NCI-H1105 (cell line): ENCODE measurements around the gene SETD4.
A peak's percentile ranks its signal among the peaks of the same experiment; 100 is the strongest.

Source experiments
- DNase-seq: peaks from one replicate; lab custom pipeline; 2025; lab: John Stamatoyannopoulos, UW

Gene SETD4

DNA sequence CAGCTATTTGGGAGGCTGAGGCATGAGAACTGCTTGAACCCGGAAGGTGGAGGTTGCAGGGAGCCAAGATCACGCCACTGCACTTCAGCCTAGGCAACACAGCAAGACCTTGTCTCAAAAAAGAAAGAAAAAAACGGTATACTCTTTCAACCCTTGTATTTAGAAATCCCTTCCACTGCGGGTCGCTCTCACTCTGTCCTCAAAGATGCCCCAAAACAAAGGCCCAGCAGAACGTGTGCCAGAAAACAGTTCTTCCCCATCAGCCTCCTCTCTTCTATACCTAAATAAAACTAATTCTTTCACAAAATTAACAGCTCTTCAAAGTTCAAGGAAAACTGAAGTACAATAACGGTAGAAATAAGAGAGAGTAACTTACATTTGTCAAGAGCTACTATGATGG, 13.2 kb downstream of the SETD4 start:
- DNase-seq: no peak

DNA sequence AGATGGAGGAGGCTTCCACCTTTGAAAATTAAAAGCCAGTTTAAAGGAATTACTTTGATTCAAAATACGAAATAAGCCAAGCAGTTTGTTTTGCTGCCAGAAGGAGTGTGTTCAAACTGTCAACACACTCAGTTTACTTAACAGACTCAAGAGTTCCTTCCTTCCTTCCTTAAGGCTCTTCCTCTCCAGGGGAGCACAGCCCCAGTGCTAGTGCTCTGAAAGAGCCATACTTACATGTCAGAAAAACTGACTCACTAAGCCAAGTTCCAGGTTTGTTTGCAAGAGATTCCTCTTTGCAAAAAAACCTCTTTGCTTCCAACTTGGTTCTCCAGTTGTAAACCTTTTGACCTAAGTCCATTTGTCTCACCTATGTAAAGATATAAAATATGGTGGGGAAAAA, 14.3 kb downstream of the SETD4 start:
- DNase-seq: no peak

DNA sequence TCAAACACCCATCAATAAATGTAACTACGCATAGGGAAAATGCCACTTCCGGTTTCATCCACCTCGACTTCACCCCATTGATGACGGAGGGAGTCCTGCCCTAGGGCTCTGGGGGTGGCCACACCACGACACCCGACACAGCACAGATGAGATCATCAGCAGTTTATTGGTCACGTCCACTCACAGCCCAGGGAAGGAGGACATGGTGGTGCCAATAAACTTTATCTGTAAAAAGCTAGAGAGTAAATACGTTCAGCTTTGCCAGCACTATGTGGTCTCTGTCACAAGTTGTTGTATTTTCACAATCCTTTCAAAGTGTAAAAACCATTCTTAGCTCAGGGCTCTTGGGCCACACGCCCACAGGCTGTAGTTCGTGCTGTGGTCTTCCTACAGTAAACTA, 16.3 kb downstream of the SETD4 start:
- DNase-seq: no peak

DNA sequence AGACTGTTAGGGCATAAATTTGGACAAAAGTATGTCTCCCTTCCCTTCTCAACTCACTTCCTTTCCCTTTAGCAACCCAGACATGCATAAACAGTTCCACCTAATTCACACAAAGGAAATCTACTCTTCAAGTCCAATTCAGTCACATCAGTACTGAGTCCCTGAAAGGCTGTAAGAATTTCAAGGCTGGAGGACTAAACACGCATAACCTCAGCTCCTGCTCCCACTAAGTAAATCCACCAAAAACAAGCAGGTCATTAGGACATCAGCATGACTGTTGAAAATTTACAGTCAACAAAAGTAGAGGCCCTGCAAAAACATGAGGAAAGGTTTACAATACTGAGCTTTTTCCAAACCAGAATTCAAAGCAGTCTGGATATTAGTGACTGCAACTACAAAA, 18.4 kb downstream of the SETD4 start:
- DNase-seq: no peak

DNA sequence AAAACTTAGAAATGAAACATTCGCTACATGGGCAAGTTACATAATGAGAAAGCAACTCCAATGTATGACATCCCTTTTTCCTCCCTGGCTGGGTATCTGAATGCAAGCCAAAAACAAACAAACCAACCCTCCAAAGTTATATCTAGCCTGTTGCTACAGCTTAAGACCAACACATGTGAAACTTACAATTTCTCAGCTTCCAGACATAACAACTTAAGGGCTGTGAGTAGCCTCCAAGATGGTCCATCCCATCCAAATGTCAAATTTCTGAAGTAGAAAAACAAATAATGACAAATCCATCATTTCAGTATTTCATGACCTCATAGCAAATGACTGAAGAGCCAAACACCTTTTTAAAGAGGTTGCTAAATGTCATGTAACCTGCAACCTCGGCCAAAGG, 19.9 kb downstream of the SETD4 start:
- DNase-seq: no peak

DNA sequence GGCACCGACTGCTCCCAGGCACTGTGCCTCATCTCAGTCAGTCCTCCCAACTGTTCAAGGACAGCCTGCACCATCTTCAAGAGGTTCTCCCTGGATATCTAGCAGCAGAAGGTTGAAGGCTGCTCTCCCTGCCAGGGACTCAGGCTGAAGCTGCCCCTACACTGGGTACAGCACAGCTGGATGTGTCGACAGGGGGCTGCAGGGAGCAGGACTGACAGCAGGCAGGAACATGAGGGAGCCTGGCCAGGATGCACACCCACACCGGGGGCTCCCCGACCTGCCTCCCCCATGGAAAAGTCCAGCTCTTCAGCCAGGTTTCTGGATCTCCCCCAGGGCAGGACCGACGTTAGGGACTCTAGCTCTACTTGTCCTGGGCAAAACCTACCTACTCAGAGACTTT, 20.5 kb downstream of the SETD4 start:
- no peak for DNase-seq

DNA sequence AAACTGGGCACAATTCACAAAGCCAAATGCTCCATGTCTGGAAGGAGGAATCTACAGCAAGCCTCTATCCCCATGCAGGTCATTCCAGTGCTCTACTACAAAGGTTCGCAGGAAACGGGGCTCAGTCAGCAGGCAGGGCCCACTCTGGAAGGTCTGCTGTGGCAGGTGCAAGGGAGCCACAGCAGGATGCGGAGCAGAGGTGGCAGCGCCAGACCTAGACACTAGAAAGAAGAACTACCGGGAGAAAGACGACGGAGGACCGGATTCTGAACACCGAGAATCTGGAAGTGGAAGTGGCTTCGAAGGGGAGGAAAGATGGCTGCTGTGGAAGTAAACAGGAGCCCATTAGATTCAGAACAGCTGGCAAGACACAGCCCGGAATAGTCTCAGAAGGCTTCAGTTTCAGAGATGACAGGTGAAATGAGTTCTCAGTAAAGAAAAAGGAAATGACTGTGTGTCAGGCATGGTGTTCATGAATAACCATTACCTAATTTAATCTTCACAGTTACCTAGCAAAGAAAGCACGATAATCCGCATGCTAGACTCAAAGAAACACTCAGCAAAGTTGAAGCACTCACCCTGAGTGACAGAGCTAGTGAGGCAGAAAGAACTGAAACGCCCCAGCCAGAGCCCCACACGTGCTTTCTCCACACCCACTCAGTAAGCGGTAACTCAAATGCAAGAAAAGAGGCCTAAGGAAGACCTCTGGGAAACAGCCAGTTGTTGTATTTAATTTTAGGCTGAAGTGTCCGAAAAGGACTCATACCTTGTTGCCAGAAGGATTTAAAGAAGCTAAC, 21.4 kb downstream of the SETD4 start:
- no peak for DNase-seq

DNA sequence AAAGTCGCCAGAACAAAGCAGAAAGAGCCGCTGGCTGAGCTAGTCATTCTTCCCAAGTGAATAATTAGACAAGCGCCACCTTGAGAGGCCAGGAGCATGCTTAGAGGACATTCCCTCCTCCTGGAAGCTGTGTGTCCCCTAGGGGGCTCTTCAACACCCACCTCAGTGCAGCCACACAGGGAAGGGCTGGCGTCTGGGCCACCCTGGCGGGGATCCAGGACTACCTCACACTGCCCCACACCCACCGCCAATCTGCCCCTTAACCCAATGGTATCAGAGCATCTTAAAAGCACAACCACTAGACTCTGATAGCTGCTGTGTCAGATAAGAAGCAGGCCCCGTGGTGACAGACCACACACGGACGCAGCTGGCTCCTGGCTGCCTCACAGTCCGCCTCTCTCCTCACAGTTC, 24.9 kb downstream of the SETD4 start:
- DNase-seq: peak; percentile 4

DNA sequence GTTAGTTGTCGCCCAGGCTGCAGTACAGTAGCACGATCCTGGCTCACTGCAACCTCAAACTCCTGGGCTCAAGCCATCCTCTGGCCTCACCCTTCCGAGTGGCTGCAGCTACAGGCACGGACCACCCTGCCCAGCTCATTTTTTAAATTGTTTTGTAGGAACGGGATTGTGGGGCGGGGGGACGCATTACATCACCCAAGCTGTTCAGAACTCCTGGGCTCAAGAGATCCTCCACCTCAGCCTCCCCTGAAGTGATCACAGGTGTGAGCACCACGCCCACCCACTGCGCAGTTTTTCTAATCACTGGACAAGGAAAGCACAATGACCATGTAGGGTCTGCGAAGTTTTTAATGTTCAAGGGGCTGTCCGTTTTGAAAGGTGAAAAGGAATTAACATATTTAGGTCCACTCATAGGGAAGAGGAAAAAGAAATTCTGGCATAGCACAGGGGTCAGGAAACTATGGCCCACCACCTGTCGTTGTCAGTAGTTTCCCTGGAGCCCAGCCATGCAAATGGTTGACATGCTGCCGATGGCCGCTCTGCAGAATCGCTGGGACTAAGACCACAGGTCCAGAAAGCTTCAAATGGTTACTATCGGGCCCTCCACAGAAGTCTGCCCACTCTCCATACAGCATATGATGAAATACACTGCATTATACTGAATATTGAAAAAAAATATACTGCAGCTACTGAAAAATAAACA, 26.0 kb downstream of the SETD4 start:
- DNase-seq: no peak

DNA sequence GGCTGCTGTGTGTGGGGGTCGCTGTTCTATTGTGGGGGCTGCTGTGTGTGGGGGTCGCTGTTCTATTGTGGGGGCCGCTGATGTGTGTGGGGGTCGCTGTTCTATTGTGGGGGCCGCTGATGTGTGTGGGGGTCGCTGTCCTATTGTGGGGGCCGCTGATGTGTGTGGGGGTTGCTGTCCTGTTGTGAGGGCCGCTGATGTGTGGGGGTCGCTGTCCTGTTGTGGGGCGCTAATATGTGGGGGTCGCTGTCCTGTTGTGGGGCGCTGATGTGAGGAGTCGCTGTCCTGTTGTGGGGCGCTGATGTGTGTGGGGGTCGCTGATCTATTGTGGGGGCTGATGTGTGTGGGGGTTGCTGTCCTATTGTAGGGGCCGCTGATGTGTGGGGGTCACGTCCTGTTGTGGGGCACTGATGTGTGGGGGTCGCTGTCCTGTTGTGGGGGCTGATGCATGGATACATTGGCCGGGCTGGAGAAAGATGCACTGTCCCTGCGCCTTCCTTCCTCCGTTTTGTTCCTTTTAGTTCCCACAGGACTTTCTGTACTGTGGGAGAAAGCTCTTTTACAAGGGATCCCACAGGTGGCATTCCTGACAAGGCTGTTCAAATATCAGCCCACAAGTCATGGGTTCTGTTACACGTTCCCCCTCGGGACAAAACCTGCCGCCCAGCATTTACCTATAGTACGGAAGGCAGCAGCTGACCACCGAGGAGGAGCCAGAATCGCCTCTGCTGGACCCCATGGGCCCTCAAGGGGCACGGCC, 27.5 kb downstream of the SETD4 start:
- no peak for DNase-seq

DNA sequence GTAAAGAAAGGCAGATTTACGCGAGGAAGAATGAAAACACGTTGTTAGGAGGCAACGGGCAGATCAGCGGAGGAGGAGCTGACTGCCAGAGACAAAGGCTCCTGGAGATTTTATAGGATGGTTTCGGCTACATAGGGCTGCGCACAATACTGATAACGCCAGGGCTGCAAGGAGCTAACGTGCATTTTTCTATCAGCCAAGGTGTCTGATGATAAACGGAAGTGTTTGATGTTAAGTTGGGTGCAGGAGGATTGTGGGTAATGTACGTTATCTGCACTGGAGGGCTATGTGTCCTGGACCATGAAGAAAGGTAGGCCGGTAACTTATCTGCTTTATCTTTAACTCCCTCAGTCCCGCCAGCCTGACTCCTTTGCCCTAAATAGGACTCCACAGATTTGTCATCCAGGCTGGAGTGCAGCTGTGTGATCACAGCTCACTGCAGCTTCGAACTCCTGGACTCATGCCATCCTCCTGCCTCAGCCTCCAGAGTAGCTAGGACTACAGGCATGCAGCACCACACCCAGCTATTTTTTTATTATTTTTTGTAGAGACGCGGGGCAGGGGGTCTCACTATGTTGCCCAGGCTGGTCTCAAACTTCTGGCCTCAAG, 29.6 kb downstream of the SETD4 start:
- DNase-seq: no peak

DNA sequence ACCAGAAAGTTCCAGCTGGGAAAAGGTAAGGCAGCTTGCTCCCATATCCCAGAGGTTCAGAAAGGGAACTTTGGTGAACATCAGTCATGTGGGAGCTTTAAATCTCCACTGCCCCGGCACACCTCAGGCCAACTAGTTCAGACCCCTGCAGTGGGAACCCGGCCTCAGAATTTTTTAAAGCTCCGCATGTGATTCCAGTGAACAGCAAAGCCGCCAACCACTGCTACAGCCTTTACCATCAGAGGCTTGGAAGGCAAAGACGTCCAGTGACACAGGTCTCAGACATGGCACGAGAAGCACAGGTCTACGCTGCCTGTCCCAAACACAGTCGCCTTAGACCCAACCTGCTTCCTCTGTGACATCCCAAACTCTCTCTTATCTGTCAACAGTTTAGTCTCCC, 31.0 kb downstream of the SETD4 start:
- DNase-seq: no peak

DNA sequence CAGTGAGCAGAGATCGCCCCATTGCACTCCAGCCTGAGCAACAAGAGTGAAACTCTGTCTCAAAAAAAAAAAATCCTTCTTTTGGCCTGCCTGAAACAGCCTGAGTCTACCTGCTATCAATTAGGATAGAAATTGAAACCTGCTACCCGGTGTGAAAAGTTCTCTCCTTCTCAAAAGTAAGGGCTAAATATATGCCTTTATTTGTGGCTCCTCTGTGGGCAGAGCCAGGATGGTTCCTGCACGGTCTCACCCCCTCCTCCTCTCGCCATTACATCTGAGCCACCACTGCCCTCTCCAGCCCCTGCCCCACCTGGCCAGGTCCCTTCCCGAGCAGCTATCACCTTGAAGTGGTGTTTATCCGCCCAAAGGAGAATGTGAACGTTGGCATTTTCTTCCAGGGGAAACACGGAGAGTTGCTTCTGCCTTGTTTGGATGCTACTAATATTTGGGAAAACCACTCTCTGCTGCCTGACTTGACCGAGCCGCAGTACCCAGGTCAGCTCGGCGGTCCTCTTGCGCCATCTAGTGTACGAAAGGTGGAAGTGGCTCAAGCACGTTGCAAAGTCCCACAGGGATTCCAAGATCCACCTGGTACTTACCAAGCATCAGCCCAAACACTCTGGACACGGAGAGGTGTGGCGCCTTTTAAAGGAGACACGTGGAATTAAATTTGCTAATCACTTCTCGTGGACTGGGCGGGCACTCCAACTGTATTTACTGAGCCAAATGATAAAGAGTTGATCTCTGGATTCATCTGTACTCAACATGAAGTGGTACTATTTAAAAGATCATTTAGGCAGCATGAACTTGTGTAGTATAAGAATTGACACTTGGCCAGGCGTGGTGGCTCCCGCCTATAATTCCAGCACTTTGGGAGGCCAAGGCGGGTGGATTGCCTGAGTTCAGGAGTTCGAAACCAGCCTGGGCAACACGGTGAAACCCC, 31.9 kb downstream of the SETD4 start:
- DNase-seq: peak; percentile 74

DNA sequence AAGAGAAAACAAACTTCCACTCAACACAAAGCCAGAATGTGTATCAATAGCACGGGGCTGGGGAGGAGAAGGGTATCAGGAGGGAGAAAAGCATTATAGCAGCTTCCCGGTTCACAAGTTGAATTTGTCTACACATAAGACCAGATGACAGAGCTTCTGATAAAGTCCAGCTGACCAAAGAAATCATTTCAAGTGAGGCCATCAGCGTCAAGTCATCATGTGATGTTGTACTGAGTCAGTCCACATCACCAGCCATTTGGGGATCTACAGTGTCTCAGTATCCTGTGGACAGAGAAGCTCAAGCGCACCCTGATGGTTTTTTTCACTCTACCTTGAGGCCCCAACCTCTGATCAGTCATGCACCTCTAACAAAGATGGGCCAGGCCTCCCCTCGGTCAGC, 33.0 kb downstream of the SETD4 start:
- no peak for DNase-seq

DNA sequence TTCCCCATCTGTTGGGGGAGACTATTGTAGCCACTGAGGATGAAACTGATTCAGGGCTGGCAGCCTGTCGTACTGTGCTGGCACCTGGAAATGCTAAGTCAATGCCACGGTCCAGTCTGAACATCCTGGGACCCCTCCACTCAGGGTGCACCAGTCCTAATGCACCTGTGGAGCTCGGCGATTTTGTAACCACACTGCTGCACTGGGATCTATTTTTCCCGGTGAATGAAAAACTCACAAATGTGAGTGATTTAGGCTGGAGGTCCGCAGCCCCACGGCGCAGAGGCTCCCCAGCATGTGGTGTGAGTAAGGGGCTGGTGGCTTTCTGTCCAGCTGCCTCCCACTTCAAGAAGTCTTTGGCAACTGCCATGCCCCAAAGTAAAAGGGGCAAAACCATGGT, 35.5 kb downstream of the SETD4 start:
- DNase-seq: no peak

DNA sequence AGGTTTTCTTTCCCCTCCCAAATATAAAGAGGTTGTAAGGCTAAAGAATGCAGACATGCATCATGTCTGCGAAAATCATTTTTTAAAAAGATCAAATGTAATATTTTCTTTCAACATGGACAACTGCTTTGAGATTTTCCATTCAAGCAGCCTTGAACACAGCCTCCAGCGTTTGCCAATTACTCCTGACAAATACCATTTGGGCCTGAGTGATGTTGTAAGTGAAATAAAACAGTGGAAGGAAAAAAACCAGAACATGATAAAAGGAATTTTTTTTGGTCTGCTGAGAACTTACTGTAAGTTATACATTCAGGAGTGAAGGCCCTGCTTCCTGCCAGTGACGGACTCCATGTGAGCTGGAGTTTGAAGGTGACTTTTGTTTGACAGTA, 37.2 kb downstream of the SETD4 start:
- no peak for DNase-seq

DNA sequence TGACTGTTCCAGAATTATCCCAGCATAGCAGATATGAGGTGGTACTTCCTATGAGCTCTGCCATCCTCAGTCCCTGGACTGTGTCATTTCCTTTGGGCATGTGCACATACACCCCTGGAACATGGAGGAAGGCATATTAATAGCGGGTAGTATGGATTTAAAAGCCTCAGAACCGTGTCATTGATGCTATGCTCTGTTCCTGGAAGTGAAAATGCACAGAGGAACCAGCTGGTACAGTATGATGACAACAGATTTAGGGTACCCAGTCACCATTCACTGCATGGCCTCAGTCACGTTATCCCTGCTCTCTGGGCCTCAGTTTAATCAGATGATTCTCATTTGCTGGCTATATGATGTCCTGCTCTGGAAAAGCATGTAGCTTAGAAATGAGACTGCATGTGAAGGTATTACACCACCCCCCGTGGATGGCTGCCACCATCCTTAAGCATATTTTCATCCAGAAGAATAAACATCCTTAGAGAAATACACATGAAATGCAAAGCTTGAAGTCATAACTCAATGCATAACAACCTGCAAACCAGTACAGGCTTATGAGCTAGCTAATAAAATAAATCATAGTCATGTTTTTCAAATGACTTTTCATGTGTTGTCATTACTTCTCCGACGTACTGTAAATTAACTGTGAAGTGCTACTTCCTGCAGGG, 37.8 kb downstream of the SETD4 start:
- no peak for DNase-seq

DNA sequence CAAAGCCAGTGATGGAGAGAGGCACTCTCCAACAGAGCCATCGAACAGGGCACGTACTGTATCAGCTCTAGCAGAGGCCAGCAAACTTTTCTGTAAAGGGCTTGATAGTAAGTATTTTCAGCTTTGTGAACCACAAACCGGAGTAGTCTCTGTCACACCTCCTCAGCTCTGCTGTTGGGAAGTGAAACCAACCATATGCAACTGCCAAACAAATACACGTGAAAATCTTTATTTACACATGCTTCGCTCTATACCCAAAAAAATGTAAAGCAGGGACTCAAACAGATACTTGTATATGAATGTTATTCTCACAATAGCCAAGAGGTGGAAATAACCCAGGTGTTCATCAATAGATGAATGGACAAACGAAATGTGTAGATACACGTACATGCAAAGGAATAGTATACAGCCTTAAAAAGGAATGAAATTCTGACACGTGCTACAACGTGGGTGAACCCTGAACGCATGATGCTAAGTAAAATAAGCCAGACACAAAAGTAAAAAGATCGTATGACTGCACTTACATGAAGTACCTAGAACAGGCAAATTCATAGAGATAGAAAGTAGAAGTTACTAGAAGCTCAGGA, 39.0 kb downstream of the SETD4 start:
- DNase-seq: no peak

DNA sequence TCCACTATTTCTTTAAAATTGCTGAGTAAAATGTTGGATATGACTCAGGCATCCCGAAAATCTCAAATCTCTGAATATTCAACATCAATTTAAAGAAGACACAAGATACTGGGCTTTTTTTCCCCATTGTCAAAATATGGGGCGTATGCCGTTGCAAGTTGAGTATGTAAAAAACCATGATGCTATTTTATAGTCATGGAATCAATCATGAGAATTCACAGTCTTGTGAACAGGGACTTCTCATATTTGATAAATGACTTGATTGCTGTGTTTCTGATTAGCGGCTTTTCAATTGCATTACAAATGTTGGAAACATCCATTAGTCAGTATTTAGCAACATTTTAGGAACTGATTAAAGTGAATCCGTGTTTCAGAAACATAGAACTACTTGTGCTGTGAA, 45.3 kb downstream of the SETD4 start:
- no peak for DNase-seq

DNA sequence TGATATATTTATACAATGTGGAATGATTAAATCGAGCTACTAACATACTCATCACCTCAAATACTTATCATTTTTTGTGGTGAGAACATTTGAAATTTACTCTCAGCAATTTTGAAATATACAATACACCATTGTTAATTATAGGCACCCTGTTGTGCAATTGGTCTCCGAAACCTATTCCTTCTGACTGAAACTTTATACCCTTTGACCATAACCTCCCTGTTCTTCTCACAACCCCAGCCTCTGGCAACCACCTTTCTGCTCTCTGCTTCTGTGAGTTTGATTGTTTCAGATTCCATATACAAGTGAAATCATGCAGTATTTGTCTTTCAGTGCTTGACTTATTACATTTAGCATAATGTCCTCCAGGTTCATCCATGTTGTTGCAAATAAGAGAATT, 49.5 kb downstream of the SETD4 start:
- no peak for DNase-seq

DNA sequence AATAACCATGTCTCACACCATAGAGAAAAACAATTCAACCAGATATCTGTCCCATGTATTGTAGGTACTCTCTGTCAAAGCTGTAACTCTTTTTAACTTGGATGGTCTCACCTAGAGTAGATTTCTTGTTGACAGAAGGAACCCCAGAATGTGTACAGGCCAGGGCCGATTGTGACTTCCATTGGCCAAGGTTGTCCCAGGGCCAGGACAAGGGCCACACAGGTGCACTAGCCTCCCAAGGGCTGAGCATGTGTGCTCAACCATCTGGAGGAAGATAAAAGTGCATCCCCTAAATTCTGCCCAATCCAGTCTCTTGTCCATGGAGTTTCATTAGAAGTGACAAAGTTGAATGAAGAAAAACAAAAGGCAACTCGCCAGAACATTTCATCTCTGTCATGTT, 51.8 kb downstream of the SETD4 start:
- DNase-seq: no peak
